GM12891 (cell line): Measurements from ENCODE around the gene ADAM15.

Experiments used
- DNase-seq: peaks from one replicate; pipeline ENCODE4 v3.0.0; 2011; ENCODE audit warnings: low spot score; ENCODE audit not compliant: insufficient read length
- FAIRE-seq: peaks from 2 replicates; lab custom pipeline; 2011; peaks lifted over from hg19 to GRCh38; lab: Jason Lieb, UNC
- PAX5 ChIP-seq: IDR thresholded peaks from 2 replicates; pipeline ENCODE4 v1.6.1; 2011; ENCODE audit warnings: low read length, moderate library complexity, mild to moderate bottlenecking; ENCODE audit not compliant: insufficient read depth, severe bottlenecking
- POLR2A ChIP-seq: IDR thresholded peaks from 2 replicates; pipeline ENCODE4 v1.6.1; 2011; ENCODE audit warnings: low read depth, low read length, control low read depth
- POLR2AphosphoS5 ChIP-seq: IDR thresholded peaks from 2 replicates; pipeline ENCODE4 v1.6.1; 2011; ENCODE audit warnings: low read depth, low read length, control low read depth
- POU2F2 ChIP-seq: IDR thresholded peaks from 2 replicates; pipeline ENCODE4 v1.6.1; 2011; ENCODE audit warnings: low read depth, mild to moderate bottlenecking, control low read depth, low read length, moderate library complexity
- SPI1 ChIP-seq: IDR thresholded peaks from 2 replicates; pipeline ENCODE4 v1.6.1; 2011; ENCODE audit warnings: low read depth, low read length, control low read depth
- TAF1 ChIP-seq: IDR thresholded peaks from 2 replicates; pipeline ENCODE4 v1.6.1; 2011; ENCODE audit warnings: low read depth, low read length, control low read depth

Gene ADAM15

DNA sequence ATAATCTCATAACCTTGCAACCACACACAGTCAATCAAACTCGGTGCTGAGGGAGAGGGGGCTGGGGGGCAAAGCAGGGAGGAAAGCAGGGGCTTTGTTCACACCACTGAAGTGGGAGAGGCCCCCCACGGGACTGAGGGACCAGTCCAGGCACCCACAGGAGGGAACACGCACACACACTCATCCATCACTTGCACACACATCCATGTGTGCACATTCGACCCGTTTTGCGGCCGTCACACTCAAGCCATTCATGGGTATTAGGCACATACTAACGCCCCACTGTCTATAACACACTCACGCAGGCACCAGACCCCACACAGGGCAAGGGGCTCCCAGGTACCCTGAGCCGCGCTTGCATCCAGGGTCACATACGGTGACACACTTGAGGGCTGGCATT is 41.5 kb downstream of the ADAM15 start:
- DNase-seq (no peak), FAIRE-seq (no peak)
- no peak for TF ChIP-seq SPI1
- TF ChIP-seq TAF1: no peak
- no peak for TF ChIP-seq POLR2A
- TF ChIP-seq POLR2AphosphoS5: no peak
- TF ChIP-seq PAX5: no peak
- no peak for TF ChIP-seq POU2F2

DNA sequence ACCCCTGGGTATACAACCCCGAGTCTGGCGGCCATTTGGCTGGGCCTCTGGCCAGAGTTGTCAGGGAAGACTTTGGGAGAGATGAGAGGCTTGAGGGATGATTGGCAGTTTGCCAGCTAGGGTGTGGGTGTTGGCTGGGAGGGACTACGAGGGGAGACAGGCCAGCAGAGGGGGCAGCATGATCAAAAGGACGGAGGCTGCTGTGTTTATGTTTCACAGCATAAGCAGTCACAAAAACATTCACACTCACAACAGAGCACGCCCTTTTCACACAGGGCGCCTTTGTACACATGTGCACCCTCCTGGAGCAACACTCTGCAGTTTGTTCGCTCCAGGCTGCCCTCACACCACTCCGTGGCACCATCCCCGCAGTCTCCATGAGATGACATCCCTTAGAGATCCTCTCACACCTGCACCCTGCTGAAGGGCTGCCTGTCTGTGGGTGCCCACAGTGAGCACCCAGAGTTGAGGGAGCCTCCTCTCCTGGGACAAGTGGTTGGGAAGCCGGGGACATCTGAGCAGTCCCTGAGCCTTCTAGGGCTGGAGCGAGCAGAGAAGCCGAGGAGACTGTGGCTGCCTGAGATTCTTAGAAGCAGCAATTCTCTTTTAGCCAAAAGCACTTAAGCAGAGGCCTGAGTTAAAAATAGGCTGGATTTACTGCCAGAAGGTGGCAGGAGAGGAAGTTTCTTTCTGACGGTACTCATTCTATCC is 43.0 kb downstream of the ADAM15 start:
- peak; percentile 31 for FAIRE-seq
- TF ChIP-seq PAX5 (no peak), SPI1 (no peak), POU2F2 (no peak), TAF1 (no peak), POLR2AphosphoS5 (no peak), POLR2A (no peak)
- DNase-seq: no peak

DNA sequence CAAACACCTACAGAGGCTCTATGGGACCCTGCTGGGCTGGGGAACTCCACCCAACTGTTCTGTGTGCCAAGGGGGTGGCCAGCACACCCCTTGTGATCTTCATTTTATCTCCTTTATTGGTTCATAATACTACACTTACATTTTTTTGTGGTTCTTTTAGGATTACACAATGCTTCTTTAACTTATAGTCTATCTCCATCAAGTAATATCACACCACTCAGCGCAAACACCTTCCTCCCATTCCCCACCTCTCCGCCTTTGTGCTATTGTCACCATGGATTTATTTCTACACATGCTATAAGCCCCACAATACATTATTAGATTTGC is 43.5 kb downstream of the ADAM15 start:
- TF ChIP-seq PAX5 (no peak), POU2F2 (no peak), SPI1 (no peak)
- DNase-seq: no peak
- FAIRE-seq: no peak

DNA sequence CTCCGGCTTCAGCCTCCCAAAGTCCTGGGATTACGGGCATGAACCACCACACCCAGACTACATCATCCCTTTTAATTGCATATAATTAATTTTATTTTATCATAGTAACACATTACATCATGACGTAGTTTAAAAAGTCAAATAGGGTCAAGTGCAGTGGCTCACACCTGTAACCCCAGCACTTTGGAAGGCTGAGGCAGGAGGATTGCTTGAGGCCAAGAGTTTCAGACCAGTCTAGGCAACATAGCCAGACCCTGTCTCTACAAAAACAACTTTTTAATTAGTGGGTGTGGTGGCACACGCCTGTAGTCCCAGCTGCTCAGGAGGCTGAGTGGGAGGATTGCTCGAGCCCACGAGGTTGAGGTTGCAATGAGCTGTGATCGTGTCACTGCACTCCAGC is 48.2 kb downstream of the ADAM15 start:
- no peak for FAIRE-seq
- TF ChIP-seq POLR2A (no peak), POU2F2 (no peak), TAF1 (no peak), SPI1 (no peak), PAX5 (no peak)
- no peak for DNase-seq

DNA sequence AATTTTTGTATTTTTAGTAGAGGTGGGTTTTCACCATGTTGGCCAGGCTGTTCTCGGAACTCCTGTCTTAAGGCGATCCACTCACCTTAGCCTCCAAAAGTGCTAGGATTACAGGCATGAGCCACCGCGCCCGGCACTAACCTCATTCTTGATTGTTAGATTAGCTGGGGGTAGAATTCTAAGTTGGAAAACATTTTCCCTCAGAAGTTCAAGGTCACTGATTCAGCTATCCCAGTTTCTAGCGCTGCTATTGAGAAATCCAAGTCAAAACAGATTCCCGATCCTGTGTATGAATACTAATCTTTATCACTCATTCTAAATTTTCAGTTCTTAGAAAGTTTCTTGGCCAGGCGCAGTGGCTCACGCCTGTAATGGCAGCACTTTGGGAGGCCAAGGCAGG is 52.2 kb downstream of the ADAM15 start:
- no peak for TF ChIP-seq POLR2A
- TF ChIP-seq POU2F2: no peak
- no peak for TF ChIP-seq SPI1
- no peak for TF ChIP-seq POLR2AphosphoS5
- no peak for TF ChIP-seq PAX5
- TF ChIP-seq TAF1: no peak
- no peak for FAIRE-seq
- DNase-seq: no peak

DNA sequence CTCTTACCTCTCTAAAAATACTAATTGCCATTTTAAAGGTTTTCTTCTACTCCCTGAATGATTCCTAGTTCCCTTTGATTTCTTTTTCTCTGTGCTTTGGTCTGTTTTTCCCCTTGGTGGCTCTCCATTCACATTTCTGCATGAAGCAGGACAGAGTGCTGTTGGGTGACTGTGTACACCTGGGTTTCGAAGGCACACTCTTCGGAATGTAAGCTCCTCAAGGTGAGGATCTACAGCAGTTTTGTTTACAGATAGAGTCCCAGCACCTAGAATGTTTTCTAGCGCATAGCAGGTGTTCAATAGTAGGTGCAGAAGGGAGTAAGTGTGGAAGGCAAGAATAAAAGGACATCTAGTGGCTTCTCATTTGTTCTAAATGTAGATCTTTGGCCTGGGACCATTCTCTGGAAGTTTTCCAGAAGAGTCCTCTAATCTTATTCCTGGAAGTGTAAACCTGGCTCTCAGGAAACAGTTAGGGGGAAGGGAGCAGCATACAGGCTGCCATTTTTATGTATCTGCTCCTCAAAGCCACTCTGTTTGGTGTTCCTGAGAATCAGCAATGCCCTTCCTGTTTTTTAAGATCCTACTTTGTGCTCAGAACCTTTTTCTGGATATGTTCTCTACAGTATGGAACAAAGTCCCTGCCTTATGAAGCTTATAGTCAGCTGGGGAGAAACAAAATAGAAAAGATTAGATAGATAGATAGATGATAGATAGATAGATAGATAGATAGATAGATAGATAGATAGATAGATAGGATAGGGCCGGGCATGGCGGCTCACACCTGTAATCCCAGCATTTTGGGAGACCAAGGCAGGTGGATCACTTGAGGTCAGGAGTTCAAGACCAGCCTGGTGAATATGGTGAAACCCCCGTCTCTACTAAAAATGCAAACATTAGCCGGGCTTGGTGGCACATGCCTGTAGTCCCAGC is 53.8 kb downstream of the ADAM15 start:
- no peak for TF ChIP-seq SPI1
- no peak for TF ChIP-seq POU2F2
- TF ChIP-seq POLR2AphosphoS5: no peak
- TF ChIP-seq PAX5: no peak
- TF ChIP-seq POLR2A: no peak
- TF ChIP-seq TAF1: no peak
- no peak for FAIRE-seq
- DNase-seq: no peak

DNA sequence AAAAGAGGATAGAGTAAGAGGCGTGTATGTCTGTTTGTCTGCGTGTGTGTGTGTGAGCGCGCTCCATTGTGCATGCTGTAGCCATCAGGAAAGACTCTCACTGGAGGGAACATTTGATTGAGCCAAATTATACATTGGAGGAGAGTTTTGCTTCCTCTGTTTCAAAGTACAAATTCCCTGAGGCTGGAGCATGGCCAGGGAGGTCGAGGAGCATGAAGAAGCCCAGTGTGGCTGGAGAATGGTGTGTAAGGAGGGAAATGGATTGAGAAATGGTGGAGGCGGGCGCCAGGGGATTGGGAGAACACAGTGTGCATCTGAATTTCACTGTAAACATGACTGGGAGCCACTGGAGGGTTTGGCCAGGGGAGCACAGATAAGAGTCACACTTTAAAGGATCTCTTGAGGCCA is 54.5 kb downstream of the ADAM15 start:
- DNase-seq: no peak
- FAIRE-seq: no peak

DNA sequence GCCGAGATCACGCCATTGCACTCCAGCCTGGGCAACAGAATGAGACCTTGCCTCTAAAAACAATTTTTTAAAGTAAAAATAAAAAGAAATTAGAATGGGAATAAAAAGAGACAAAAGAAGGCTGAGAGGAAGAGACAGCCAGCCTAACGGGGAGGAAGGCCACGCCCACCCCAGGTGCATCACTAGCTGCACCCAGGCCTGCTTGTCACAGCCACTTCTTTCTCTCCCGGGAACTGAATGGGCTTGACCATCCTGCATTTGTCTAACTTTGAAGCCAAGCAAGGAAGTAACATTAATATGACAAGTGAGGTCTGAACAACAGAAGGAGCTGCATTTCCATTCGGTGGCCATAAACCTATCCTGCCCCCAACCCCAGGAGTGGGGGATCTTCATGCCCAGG is 55.7 kb downstream of the ADAM15 start:
- FAIRE-seq (no peak), DNase-seq (no peak)
- TF ChIP-seq POU2F2 (no peak), SPI1 (no peak), POLR2A (no peak), POLR2AphosphoS5 (no peak), PAX5 (no peak), TAF1 (no peak)

More for the DNA sequence above, 54.5 kb downstream of the ADAM15 start:
- TF ChIP-seq POLR2AphosphoS5 (no peak), POLR2A (no peak), POU2F2 (no peak), TAF1 (no peak), PAX5 (no peak), SPI1 (no peak)

DNA sequence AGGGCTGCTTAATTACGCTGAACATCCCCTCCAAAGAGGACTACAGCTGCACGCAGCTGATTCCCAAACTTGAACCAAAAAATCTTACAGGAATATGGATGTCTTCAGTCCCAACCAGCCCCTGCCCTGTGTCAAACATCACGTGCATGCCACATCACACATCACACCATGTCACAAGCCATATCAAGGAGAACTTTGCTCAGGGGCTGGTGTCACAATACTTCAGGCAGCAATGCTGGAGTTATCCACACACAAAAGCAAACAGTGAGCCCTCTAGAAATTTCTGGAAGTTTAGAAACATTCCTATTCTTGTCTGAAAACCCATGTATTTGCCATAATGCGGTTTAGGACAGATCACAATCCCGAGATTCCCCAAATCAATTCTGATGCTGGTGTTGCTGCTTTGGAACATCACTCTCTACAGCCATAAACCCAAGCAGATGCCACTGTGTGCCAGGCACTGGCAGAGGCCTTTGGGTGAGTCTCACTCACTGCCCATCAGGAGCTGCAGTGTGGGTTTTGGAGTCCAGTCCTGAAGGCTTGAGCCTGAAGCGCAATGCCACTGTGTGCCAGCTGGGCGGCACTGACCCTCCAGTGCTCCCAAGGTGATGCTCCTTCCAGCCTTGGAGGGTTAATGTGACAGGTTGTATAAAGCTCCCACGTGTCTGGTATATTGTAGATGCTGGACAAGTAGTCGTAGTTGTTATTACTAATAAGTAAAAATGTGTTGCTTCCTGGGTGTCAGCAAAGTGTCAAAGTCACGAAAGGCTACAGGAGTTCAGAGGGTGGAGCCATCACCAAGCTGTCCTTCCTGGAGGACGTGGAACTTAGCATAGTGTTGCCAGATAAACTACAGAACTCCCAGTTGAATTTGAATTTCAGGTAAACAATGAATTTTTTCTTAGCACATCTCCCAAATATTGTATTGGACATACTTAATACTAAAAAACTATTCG is 56.5 kb downstream of the ADAM15 start:
- DNase-seq: no peak
- no peak for TF ChIP-seq POLR2AphosphoS5
- TF ChIP-seq POLR2A: no peak
- no peak for TF ChIP-seq PAX5
- no peak for TF ChIP-seq POU2F2
- TF ChIP-seq TAF1: no peak
- TF ChIP-seq SPI1: no peak
- no peak for FAIRE-seq
